ACC112 (cell line): Measurements from ENCODE around the gene CIAO1.
"Not testable (repeated sequence)": the region's sequence is repeated elsewhere in the genome, so short reads cannot be mapped to it uniquely, and the experiment has no call there.

Experiments
- H2AFZ ChIP-seq: fragments of 200-600 bp; sonication (generic); one replicate; pipeline ENCODE4 v1.6.0; 2017; ENCODE audit warnings: antibody characterized with exemption, low read length; ENCODE audit not compliant: unreplicated experiment
- H3K27ac ChIP-seq: fragments of 200-600 bp; sonication (generic); 2 replicates; pipeline ENCODE4 v1.5.1; 2014; ENCODE audit warnings: low read depth, mild to moderate bottlenecking, antibody characterized with exemption, low read length, moderate library complexity
- H3K27me3 ChIP-seq: fragments of 200-600 bp; sonication (generic); 2 replicates; pipeline ENCODE4 v1.6.1; 2014; ENCODE audit warnings: mild to moderate bottlenecking, antibody characterized with exemption, low read length, moderate library complexity, mixed read lengths; ENCODE audit not compliant: insufficient read depth
- H3K36me3 ChIP-seq: fragments of 200-600 bp; sonication (generic); 2 replicates; pipeline ENCODE4 v1.6.1; 2016; ENCODE audit warnings: mild to moderate bottlenecking, antibody characterized with exemption, low read length, moderate library complexity, mixed read lengths; ENCODE audit not compliant: insufficient read depth
- H3K4me1 ChIP-seq: fragments of 200-600 bp; sonication (generic); one replicate; pipeline ENCODE4 v1.6.1; 2016; ENCODE audit warnings: low read length, mixed read lengths; ENCODE audit not compliant: insufficient read depth, unreplicated experiment, control insufficient read depth
- H3K4me3 ChIP-seq: fragments of 200-600 bp; sonication (generic); 2 replicates; pipeline ENCODE4 v1.5.1; 2014; ENCODE audit warnings: mild to moderate bottlenecking, low read depth, low read length
- H3K79me2 ChIP-seq: fragments of 200-600 bp; sonication (generic); one replicate; pipeline ENCODE4 v1.6.0; 2016; ENCODE audit warnings: low read length; ENCODE audit not compliant: control insufficient read depth, unreplicated experiment, insufficient read depth

The CIAO1 gene

GRCh38 chr2:96276787-96277499 lies 10.9 kb downstream of the CIAO1 start:
- H3K4me1 ChIP-seq: no peaks in the 10 kb centered on the region
- no peak overlapping the region for H3K27ac ChIP-seq
- no peak overlapping the region for H2AFZ ChIP-seq
- H3K79me2 ChIP-seq: no peaks in the 10 kb centered on the region
- no peak overlapping the region for H3K4me3 ChIP-seq
- peaks cover 17% of the 10 kb centered on the region; the same call in 1 of the 2 replicates for H3K36me3 ChIP-seq
- no peaks in the 10 kb centered on the region for H3K27me3 ChIP-seq

- Histone ChIP-seq H3K4me3 (no peak overlapping the region), H3K36me3 (peaks cover 39% of the 10 kb centered on the region; the same call in 1 of the 2 replicates), H3K4me1 (no peaks in the 10 kb centered on the region), H3K79me2 (no peaks in the 10 kb centered on the region), H3K27me3 (no peaks in the 10 kb centered on the region), H3K27ac (no peak overlapping the region), H2AFZ (no peak overlapping the region)
Measured at GRCh38 chr2:96287273-96287856, 21.3 kb downstream of the CIAO1 start.

- no peaks in the 10 kb centered on the region for H3K27me3 ChIP-seq
- no peak overlapping the region for H3K27ac ChIP-seq
- H3K4me3 ChIP-seq: no peak overlapping the region
- no peaks in the 10 kb centered on the region for H3K79me2 ChIP-seq
- H3K4me1 ChIP-seq: no peaks in the 10 kb centered on the region
- H2AFZ ChIP-seq: no peak overlapping the region
- peaks cover 59% of the 10 kb centered on the region for H3K36me3 ChIP-seq
Measured at GRCh38 chr2:96291751-96292150, 25.7 kb downstream of the CIAO1 start.

- H3K36me3 ChIP-seq: peaks cover 65% of the 10 kb centered on the region
- not testable (repeated sequence) for H3K27me3 ChIP-seq, H3K79me2 ChIP-seq, H2AFZ ChIP-seq, H3K4me1 ChIP-seq, H3K4me3 ChIP-seq, H3K27ac ChIP-seq
Measured at GRCh38 chr2:96294271-96294670, 28.2 kb downstream of the CIAO1 start.

GRCh38 chr2:96296925-96297324 lies 30.9 kb downstream of the CIAO1 start:
- Histone ChIP-seq H3K4me3 (no peak overlapping the region), H3K27ac (no peak overlapping the region)

GRCh38 chr2:96301865-96302264 lies 35.8 kb downstream of the CIAO1 start:
- peaks cover 28% of the 10 kb centered on the region for H3K79me2 ChIP-seq
- peaks cover 40% of the 10 kb centered on the region for H3K36me3 ChIP-seq

More at GRCh38 chr2:96296925-96297324, 30.9 kb downstream of the CIAO1 start:
- Histone ChIP-seq H3K27me3 (no peaks in the 10 kb centered on the region), H3K79me2 (peaks cover 2% of the 10 kb centered on the region), H3K4me1 (no peaks in the 10 kb centered on the region), H3K36me3 (peaks cover 59% of the 10 kb centered on the region), H2AFZ (no peak overlapping the region)

GRCh38 chr2:96304606-96305005 lies 38.6 kb downstream of the CIAO1 start:
- Histone ChIP-seq H2AFZ (peak overlapping the region; percentile 86), H3K27me3 (no peaks in the 10 kb centered on the region), H3K79me2 (peaks cover 28% of the 10 kb centered on the region), H3K36me3 (peaks cover 18% of the 10 kb centered on the region), H3K4me3 (peak overlapping the region; percentile 89), H3K27ac (no peak overlapping the region), H3K4me1 (peaks cover 16% of the 10 kb centered on the region)

More at GRCh38 chr2:96301865-96302264, 35.8 kb downstream of the CIAO1 start:
- Histone ChIP-seq H3K27ac (no peak overlapping the region), H3K27me3 (no peaks in the 10 kb centered on the region), H3K4me3 (no peak overlapping the region), H3K4me1 (peaks cover 16% of the 10 kb centered on the region), H2AFZ (no peak overlapping the region)

- H3K4me3 ChIP-seq: peak within 1 kb of the TSS; percentile 89
- H3K27ac ChIP-seq: peak within 1 kb of the TSS; percentile 36; the same call in 1 of the 2 replicates
- H3K79me2 ChIP-seq: peaks cover 28% of the 10 kb centered on the region
- H3K36me3 ChIP-seq: peaks cover 12% of the 10 kb centered on the region
- no peaks in the 10 kb centered on the region for H3K27me3 ChIP-seq
- peak within 1 kb of the TSS; percentile 86 for H2AFZ ChIP-seq
- peaks cover 16% of the 10 kb centered on the region for H3K4me1 ChIP-seq
Measured at GRCh38 chr2:96305091-96305978, 39.3 kb downstream of the CIAO1 start, which contains the start of gene SNRNP200. Gene SNRNP200 (minus strand): TSS chr2:96305546. CDS start chr2:96305437, 109 bp downstream.

GRCh38 chr2:96305979-96306308 lies 39.9 kb downstream of the CIAO1 start:
- peaks cover 27% of the 10 kb centered on the region for H3K79me2 ChIP-seq
- peak overlapping the region; percentile 89 for H3K4me3 ChIP-seq
- peaks cover 16% of the 10 kb centered on the region for H3K4me1 ChIP-seq
- H3K27ac ChIP-seq: peak overlapping the region; percentile 17; the same call in 1 of the 2 replicates
- H3K36me3 ChIP-seq: peaks cover 12% of the 10 kb centered on the region
- H2AFZ ChIP-seq: peak overlapping the region; percentile 60
- H3K27me3 ChIP-seq: no peaks in the 10 kb centered on the region

GRCh38 chr2:96306370-96306769 lies 40.3 kb downstream of the CIAO1 start:
- H2AFZ ChIP-seq: peak overlapping the region; percentile 60
- H3K79me2 ChIP-seq: peaks cover 25% of the 10 kb centered on the region
- peaks cover 12% of the 10 kb centered on the region for H3K36me3 ChIP-seq
- H3K27me3 ChIP-seq: no peaks in the 10 kb centered on the region
- peak overlapping the region; percentile 17; the same call in 1 of the 2 replicates for H3K27ac ChIP-seq
- peak overlapping the region; percentile 89 for H3K4me3 ChIP-seq
- H3K4me1 ChIP-seq: peaks cover 16% of the 10 kb centered on the region
